H9 (cell line): ENCODE results near the gene NUP210. TPM values are rescaled to one million over a fixed set of nuclear protein-coding genes. Genes with fewer than 3 reads are reported as not detected.
A peak's percentile ranks its signal among the peaks of the same experiment; 100 is the strongest.

Source experiments
- DNase-seq: peaks from one replicate; pipeline ENCODE4 v3.0.0-alpha.2; 2017
- H2AFZ ChIP-seq: one replicate; pipeline ENCODE4 v1.6.1; 2013; ENCODE audit warnings: mild to moderate bottlenecking, low read length, control low read depth, moderate library complexity
- H2AK5ac ChIP-seq: 2 replicates; pipeline ENCODE4 v1.6.1; 2013; ENCODE audit warnings: low read length, control low read depth, mixed read lengths; ENCODE audit not compliant: insufficient read length
- H2BK120ac ChIP-seq: one replicate; pipeline ENCODE4 v1.6.1; 2013; ENCODE audit warnings: low read depth, mild to moderate bottlenecking, low read length, control low read depth, inconsistent platforms; ENCODE audit not compliant: poor library complexity, severe bottlenecking
- H2BK12ac ChIP-seq: 2 replicates; pipeline ENCODE4 v1.6.1; 2013; ENCODE audit warnings: low read length, control low read depth, mixed read lengths, low read depth; ENCODE audit not compliant: insufficient read length
- H2BK15ac ChIP-seq: 2 replicates; pipeline ENCODE4 v1.6.1; 2013; ENCODE audit warnings: low read depth, low read length, control low read depth
- H2BK20ac ChIP-seq: one replicate; pipeline ENCODE4 v1.6.1; 2013; ENCODE audit warnings: low read depth, mild to moderate bottlenecking, low read length, control low read depth, inconsistent platforms; ENCODE audit not compliant: poor library complexity, severe bottlenecking
- H2BK5ac ChIP-seq: 2 replicates; pipeline ENCODE4 v1.6.1; 2013; ENCODE audit warnings: low read length, control low read depth, mixed read lengths; ENCODE audit not compliant: insufficient read length
- H3K14ac ChIP-seq: 2 replicates; pipeline ENCODE4 v1.6.1; 2013; ENCODE audit warnings: low read length, control low read depth; ENCODE audit not compliant: insufficient read depth
- H3K18ac ChIP-seq: 2 replicates; pipeline ENCODE4 v1.6.1; 2013; ENCODE audit warnings: low read depth, mild to moderate bottlenecking, mixed read lengths, low read length, control low read depth; ENCODE audit not compliant: insufficient read length
- H3K23ac ChIP-seq: 2 replicates; pipeline ENCODE4 v1.6.1; 2013; ENCODE audit warnings: low read length, control low read depth, mixed read lengths, low read depth; ENCODE audit not compliant: insufficient read length
- H3K23me2 ChIP-seq: 2 replicates; pipeline ENCODE4 v1.6.1; 2013; ENCODE audit warnings: low read depth, mild to moderate bottlenecking, mixed read lengths, low read length, control low read depth; ENCODE audit not compliant: insufficient read length, poor library complexity, severe bottlenecking
- H3K27ac ChIP-seq: 2 replicates; pipeline ENCODE4 v1.5.1; 2013; ENCODE audit warnings: low read length, control low read depth, mixed read lengths, low read depth; ENCODE audit not compliant: insufficient read length
- H3K27me3 ChIP-seq: 2 replicates; pipeline ENCODE4 v1.6.1; 2013; ENCODE audit warnings: low read length, control low read depth, inconsistent platforms; ENCODE audit not compliant: insufficient read depth
- H3K4ac ChIP-seq: 2 replicates; pipeline ENCODE4 v1.6.1; 2013; ENCODE audit warnings: low read depth, mild to moderate bottlenecking, control low read depth, inconsistent platforms, low read length, moderate library complexity
- H3K4me1 ChIP-seq: 2 replicates; pipeline ENCODE4 v1.6.1; 2013; ENCODE audit warnings: low read length, control low read depth, inconsistent platforms; ENCODE audit not compliant: insufficient read depth
- H3K4me2 ChIP-seq: 2 replicates; pipeline ENCODE4 v1.6.1; 2013; ENCODE audit warnings: low read length, control low read depth, mixed read lengths; ENCODE audit not compliant: insufficient read length, insufficient read depth
- H3K56ac ChIP-seq: 2 replicates; pipeline ENCODE4 v1.6.1; 2013; ENCODE audit warnings: low read depth, mild to moderate bottlenecking, mixed read lengths, low read length, control low read depth; ENCODE audit not compliant: insufficient read length
- H3K79me1 ChIP-seq: 2 replicates; pipeline ENCODE4 v1.6.1; 2013; ENCODE audit warnings: low read depth, mild to moderate bottlenecking, moderate library complexity, low read length, control low read depth, inconsistent platforms; ENCODE audit not compliant: insufficient read depth, poor library complexity, severe bottlenecking
- H3K79me2 ChIP-seq: 2 replicates; pipeline ENCODE4 v1.6.1; 2013; ENCODE audit warnings: low read length, control low read depth, inconsistent platforms; ENCODE audit not compliant: insufficient read depth
- H3K9ac ChIP-seq: 2 replicates; pipeline ENCODE4 v1.6.1; 2013; ENCODE audit warnings: low read length, control low read depth, mixed read lengths; ENCODE audit not compliant: insufficient read length; ENCODE audit errors: extremely low read depth
- H3K9me3 ChIP-seq: one replicate; pipeline ENCODE4 v1.6.1; 2013; ENCODE audit warnings: low read depth, low read length, inconsistent platforms; ENCODE audit not compliant: control insufficient read depth
- H3T11ph ChIP-seq: one replicate; pipeline ENCODE4 v1.6.1; 2013; ENCODE audit warnings: mild to moderate bottlenecking, low read length, control low read depth, inconsistent platforms
- H4K20me1 ChIP-seq: one replicate; pipeline ENCODE4 v1.6.1; 2013; ENCODE audit not compliant: control insufficient read depth, insufficient read length, insufficient read depth
- H4K5ac ChIP-seq: 2 replicates; pipeline ENCODE4 v1.6.1; 2013; ENCODE audit warnings: low read depth, mild to moderate bottlenecking, mixed read lengths, low read length, control low read depth; ENCODE audit not compliant: insufficient read length
- H4K8ac ChIP-seq: replicated peaks from 2 replicates; pipeline ENCODE4 v1.6.1; 2013; ENCODE audit warnings: low read length, control low read depth, mixed read lengths, low read depth; ENCODE audit not compliant: insufficient read length
- H4K91ac ChIP-seq: 2 replicates; pipeline ENCODE4 v1.6.1; 2013; ENCODE audit warnings: low read depth, mild to moderate bottlenecking, moderate library complexity, mixed read lengths, low read length, control low read depth; ENCODE audit not compliant: insufficient read length
- H3K27ac Mint-ChIP-seq, 3 experiments: 2 replicates in 2 of 3; 3 replicates in 1 of 3; pipeline ENCODE4 v1.8.0; 2020 to 2021; ENCODE audit warnings: mixed read lengths in 3 of 3, mild to moderate bottlenecking in 1 of 3, moderate library complexity in 1 of 3
- H3K27me3 Mint-ChIP-seq: 2 replicates; pipeline ENCODE4 v1.8.0; 2021; ENCODE audit warnings: low read depth, mild to moderate bottlenecking, moderate library complexity, mixed read lengths
- H3K36me3 Mint-ChIP-seq, 3 experiments: 2 replicates in 2 of 3; 3 replicates in 1 of 3; pipeline ENCODE4 v1.8.0; 2020 to 2021; ENCODE audit warnings: low read depth in 3 of 3, mixed read lengths in 3 of 3; ENCODE audit not compliant: insufficient read depth in 1 of 3
- H3K4me1 Mint-ChIP-seq, 2 experiments: 2 replicates each; pipeline ENCODE4 v1.8.0; 2020; ENCODE audit warnings: mixed read lengths in 2 of 2
- H3K4me3 Mint-ChIP-seq, 2 experiments: 2 replicates in 1 of 2; 3 replicates in 1 of 2; pipeline ENCODE4 v1.8.0; 2020 to 2021; ENCODE audit warnings: mild to moderate bottlenecking in 2 of 2, mixed read lengths in 2 of 2, moderate library complexity in 1 of 2
- H3K9me3 Mint-ChIP-seq, 2 experiments: 2 replicates in 1 of 2; 3 replicates in 1 of 2; pipeline ENCODE4 v1.8.0; 2020; ENCODE audit warnings: mild to moderate bottlenecking in 2 of 2, mixed read lengths in 2 of 2, moderate library complexity in 1 of 2
- WGBS: extraction: QIAGEN DNeasy Blood & Tissue Kit; methylation state at CpG from one replicate; pipeline ENCODE4 v1.1.7; 2013; ENCODE audit warnings: missing lambda C conversion rate, low lambda C conversion rate, mixed read lengths; ENCODE audit not compliant: insufficient read length; ENCODE audit errors: extremely low coverage; 5-methylcytosine and 5-hydroxymethylcytosine counted together
- total RNA-seq: library from RNA; stranded (reverse); gene quantifications from 2 replicates; pipeline ENCODE4 v1.2.1, GENCODE V29; 2021
- TF ChIP-seq, protein P1 (sequence below): fragments of 200-600 bp; sonication (generic); conservative IDR thresholded peaks from 3 replicates; pipeline ENCODE4 v1.8.0; 2021; ENCODE audit warnings: antibody characterized with exemption, mild to moderate bottlenecking

NUP210 gene
- total RNA-seq, 1 experiment from 2014 or later = 48.8 TPM

DNA sequence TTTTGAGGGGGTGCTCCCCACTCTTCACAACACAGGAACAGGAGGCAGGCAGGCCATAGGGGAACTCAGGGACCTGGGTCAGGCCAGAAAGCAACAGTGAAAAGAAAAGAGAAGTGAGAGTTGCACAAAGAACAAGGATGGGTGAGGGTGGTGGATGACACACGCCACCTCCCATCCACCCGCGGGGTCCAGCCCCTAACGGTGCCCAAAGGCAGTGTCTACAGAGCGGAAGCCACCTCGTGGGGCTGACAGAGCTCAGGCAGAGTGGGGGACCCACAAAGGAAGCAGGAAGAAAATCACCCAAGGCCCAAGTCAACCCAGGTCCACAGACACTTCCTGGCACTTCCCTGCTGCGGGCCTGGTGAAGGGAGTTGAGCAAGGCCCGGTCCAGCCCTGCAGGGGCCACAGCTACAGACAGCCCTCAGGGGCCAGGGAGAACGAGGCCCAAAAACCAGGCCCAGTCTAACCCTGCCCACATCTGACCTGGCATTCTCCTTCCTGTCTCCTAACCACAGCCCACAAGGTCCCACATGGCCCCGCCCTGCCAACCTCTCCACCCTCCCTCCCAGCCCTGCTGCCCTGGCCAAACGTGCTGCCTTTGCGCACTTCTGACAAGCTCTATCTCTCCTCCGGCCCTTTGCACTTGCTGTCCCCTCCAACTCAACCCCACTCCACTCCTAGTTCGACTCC is 5.9 kb downstream of the NUP210 start:
- no peak overlapping the region for H4K5ac ChIP-seq
- H2AFZ ChIP-seq = no peak overlapping the region
- no peak overlapping the region for H2BK5ac ChIP-seq
- no peaks in the 10 kb centered on the region; the same call in 1 of the 2 replicates for H3K79me2 ChIP-seq
- Mint-ChIP-seq H3K9me3 (no peaks in the 10 kb centered on the region), H3K4me3 (no peak overlapping the region), H3K27me3 (peaks cover 5% of the 10 kb centered on the region), H3K27ac (peak overlapping the region; percentile 62 to 69 (median 68); a peak in 5 of 7 replicates), H3K4me1 (peaks cover 15 to 21% of the 10 kb centered on the region in 2 experiments), H3K36me3 (peaks cover 0 to 2% (median 2%) of the 10 kb centered on the region in 3 experiments; a peak in 3 of 7 replicates)
- H3K27ac ChIP-seq = no peak overlapping the region
- H2BK20ac ChIP-seq = no peak overlapping the region
- no peaks in the 10 kb centered on the region for H3K79me1 ChIP-seq
- H3K9ac ChIP-seq = no peak overlapping the region
- DNase-seq = no peak
- H3K18ac ChIP-seq = no peak overlapping the region
- no peak overlapping the region for H3K56ac ChIP-seq
- H3K27me3 ChIP-seq = no peaks in the 10 kb centered on the region
- no CpG with 5 or more reads among the region's 14 CpGs for WGBS
- no peak overlapping the region for H3K4ac ChIP-seq
- no peak overlapping the region for H3T11ph ChIP-seq
- no peaks in the 10 kb centered on the region; the same call in 1 of the 2 replicates for H3K4me1 ChIP-seq
- H4K20me1 ChIP-seq = peaks cover 3% of the 10 kb centered on the region
- H3K23me2 ChIP-seq = peaks cover 3% of the 10 kb centered on the region
- H3K9me3 ChIP-seq = no peaks in the 10 kb centered on the region
- no peak overlapping the region for H3K14ac ChIP-seq
- TF ChIP-seq, protein P1, sequence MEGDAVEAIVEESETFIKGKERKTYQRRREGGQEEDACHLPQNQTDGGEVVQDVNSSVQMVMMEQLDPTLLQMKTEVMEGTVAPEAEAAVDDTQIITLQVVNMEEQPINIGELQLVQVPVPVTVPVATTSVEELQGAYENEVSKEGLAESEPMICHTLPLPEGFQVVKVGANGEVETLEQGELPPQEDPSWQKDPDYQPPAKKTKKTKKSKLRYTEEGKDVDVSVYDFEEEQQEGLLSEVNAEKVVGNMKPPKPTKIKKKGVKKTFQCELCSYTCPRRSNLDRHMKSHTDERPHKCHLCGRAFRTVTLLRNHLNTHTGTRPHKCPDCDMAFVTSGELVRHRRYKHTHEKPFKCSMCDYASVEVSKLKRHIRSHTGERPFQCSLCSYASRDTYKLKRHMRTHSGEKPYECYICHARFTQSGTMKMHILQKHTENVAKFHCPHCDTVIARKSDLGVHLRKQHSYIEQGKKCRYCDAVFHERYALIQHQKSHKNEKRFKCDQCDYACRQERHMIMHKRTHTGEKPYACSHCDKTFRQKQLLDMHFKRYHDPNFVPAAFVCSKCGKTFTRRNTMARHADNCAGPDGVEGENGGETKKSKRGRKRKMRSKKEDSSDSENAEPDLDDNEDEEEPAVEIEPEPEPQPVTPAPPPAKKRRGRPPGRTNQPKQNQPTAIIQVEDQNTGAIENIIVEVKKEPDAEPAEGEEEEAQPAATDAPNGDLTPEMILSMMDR = no peak
- H4K8ac ChIP-seq = no peak overlapping the region
- no peak overlapping the region for H3K4me2 ChIP-seq
- no peak overlapping the region for H2BK120ac ChIP-seq
- H4K91ac ChIP-seq = no peak overlapping the region
- no peak overlapping the region for H3K23ac ChIP-seq
- H2BK15ac ChIP-seq = no peak overlapping the region
- no peak overlapping the region for H2AK5ac ChIP-seq
- H2BK12ac ChIP-seq = no peak overlapping the region
